Subcutaneous abdominal adipose tissue (tissue), 5 donors: ENCODE data around the gene NMT1.

Experiments
- H3K27ac ChIP-seq: one replicate; pipeline ENCODE4 v1.7.0; 2013; ENCODE audit warnings: low read depth, mild to moderate bottlenecking, inconsistent platforms, low read length, moderate library complexity
- H3K27me3 ChIP-seq, 5 donors: one replicate each; pipeline ENCODE4 v1.7.0; 2013; ENCODE audit warnings: low read length in 5 of 5, inconsistent platforms in 1 of 5; ENCODE audit not compliant: control insufficient read depth in 5 of 5, insufficient read depth in 4 of 5
- H3K36me3 ChIP-seq, 5 donors: one replicate each; pipeline ENCODE4 v1.7.0; 2013; ENCODE audit warnings: low read length in 5 of 5; ENCODE audit not compliant: control insufficient read depth in 5 of 5, insufficient read depth in 5 of 5
- H3K4me1 ChIP-seq, 5 donors: one replicate each; pipeline ENCODE4 v1.7.0; 2013; ENCODE audit warnings: low read length in 5 of 5, mild to moderate bottlenecking in 3 of 5, moderate library complexity in 1 of 5; ENCODE audit not compliant: control insufficient read depth in 5 of 5, insufficient read depth in 5 of 5
- H3K4me3 ChIP-seq, 5 donors: one replicate each; pipeline ENCODE4 v1.7.0; 2013; ENCODE audit warnings: low read length in 5 of 5, low read depth in 1 of 5
- H3K9ac ChIP-seq, 5 donors: one replicate each; pipeline ENCODE4 v1.7.0; 2013; ENCODE audit warnings: low read length in 5 of 5, mild to moderate bottlenecking in 4 of 5, moderate library complexity in 3 of 5
- H3K9me3 ChIP-seq, 5 donors: one replicate each; pipeline ENCODE4 v1.7.0; 2013; ENCODE audit warnings: low read length in 5 of 5; ENCODE audit not compliant: control insufficient read depth in 5 of 5
- donor health status: healthy.
- donor health status: healthy.
- donor health status: healthy.
- donor health status: healthy.
- donor health status: healthy.

NMT1 gene

DNA sequence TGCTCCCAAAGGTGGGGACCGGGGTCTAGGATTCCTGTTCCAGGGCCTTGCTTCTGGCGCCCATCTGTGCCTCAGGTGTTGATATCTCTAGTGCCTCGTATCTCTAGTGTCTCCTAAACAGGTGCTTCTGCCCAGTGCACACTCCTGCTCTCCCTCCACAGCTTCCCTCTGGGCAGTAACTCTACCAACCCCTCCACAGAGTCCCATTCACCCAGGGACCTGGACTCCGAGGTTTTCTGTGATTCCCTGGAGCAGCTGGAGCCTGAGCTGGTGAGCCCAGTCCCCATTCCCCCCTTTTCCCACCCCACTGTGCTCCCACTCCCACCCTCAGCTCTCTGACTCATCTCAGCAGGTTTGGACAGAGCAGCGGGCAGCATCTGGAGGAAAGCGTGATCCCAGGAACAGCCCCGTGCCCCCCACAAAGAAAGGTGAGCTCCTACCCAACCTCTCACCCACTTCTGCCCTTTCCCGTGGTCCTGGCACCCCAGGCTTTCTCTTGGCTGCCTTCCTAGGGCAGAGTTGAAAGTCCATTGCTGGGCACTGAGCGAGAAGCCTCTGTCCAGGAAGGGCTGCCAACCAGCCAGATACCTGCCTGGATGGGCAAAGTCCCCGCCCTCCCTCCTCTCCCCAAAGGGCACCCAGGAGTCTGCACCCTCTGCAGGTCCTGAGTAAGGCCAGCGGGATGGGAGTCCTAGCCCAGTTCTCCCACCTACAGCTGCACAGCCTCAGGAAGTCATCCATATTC, 76.6 kb downstream of the NMT1 start:
- no peaks in the 10 kb centered on the region for H3K27me3 ChIP-seq
- no peak overlapping the region for H3K27ac ChIP-seq
- H3K9me3 ChIP-seq, result no peaks in the 10 kb centered on the region
- peaks cover 5 to 38% (median 34%) of the 10 kb centered on the region in 5 donors for H3K4me1 ChIP-seq
- H3K4me3 ChIP-seq, result no peak overlapping the region
- peaks cover 0 to 8% (median 0%) of the 10 kb centered on the region in 5 donors for H3K36me3 ChIP-seq
- peak overlapping the region in 2 of 5 donors; percentile 2 to 4 for H3K9ac ChIP-seq

DNA sequence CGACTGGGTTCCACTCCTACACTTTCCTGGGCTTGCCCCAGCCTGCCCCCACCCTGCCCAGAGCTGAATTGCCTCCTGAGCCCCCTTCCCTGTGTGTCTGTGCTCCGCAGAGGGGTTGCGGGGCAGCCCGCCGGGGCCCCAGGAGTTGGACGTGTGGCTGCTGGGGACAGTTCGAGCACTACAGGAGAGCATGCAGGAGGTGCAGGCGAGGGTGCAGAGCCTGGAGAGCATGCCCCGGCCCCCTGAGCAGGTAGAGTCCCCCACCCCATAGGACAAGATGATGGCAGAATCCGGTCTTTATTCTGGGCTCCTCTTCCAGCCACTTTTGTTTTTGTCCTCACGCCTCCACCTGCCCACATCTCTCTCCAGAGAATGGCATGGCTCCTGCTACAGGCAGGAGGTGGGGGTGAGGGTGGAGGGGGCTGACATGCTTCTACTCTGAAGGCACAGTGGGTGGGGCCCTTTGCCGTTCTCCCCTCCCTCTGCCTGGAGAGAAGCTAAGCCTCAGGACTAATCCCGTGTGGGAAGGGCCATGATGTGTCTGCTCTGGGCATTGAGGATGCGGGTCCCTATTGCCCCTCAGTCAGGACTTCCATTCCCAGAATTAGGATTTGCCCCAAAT, 77.9 kb downstream of the NMT1 start:
- Histone ChIP-seq H3K27me3 (no peaks in the 10 kb centered on the region), H3K4me3 (no peak overlapping the region), H3K9me3 (no peaks in the 10 kb centered on the region), H3K9ac (no peak overlapping the region), H3K4me1 (peaks cover 7 to 41% (median 39%) of the 10 kb centered on the region in 5 donors), H3K36me3 (peaks cover 0 to 8% (median 0%) of the 10 kb centered on the region in 5 donors), H3K27ac (no peak overlapping the region)

DNA sequence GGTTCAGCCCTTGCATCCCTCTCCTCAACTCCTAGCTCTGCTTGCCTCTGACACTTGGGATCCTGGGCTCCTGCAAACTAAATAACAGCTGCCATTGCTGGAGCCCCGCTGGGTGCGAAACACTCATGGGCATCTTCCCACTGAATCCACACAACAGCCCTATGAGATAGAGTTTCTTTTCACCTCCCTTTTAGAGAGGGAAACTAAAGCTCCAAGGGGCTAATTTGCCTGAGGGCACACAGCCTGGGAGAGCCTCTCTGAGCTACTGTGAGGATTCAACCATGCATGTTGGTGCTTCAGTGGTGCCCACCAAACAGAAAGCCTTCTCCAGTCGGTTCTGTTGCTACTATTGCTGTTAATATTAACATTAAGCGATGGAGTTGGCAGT, 78.4 kb downstream of the NMT1 start:
- H3K9ac ChIP-seq, result no peak overlapping the region
- no peaks in the 10 kb centered on the region for H3K27me3 ChIP-seq
- H3K36me3 ChIP-seq, result peaks cover 0 to 8% (median 0%) of the 10 kb centered on the region in 5 donors
- H3K4me1 ChIP-seq, result peaks cover 7 to 45% (median 43%) of the 10 kb centered on the region in 5 donors
- H3K9me3 ChIP-seq, result no peaks in the 10 kb centered on the region
- H3K4me3 ChIP-seq, result no peak overlapping the region
- no peak overlapping the region for H3K27ac ChIP-seq

DNA sequence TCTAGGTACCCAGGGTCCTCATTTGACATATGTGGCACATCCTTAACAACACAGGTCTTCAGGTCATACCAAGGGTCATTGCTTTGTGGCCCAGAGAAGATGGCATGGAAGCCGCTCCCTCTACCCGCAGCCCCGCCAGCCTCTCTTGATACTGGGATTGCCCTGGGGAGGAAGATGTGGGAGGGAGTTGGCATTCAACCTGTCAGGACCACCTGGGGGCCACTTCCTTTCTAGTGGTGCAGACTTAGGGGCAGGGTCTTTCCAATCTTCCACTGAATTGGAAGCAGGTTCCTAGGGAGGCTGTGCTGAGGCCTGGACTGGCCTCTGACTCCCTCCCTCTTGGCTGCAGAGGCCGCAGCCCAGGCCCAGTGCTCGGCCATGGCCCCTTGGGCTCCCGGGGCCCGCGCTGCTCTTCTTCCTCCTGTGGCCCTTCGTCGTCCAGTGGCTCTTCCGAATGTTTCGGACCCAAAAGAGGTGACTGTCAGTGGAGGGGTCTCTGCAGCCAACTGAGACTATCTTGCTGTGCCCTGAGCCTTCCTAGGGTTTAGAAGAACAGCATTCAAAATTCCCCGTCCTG, 82.1 kb downstream of the NMT1 start:
- peak overlapping the region in 4 of 5 donors; percentile 56 to 86 (median 76) for H3K9ac ChIP-seq
- peak overlapping the region; percentile 97 for H3K27ac ChIP-seq
- peaks cover 0 to 2% (median 0%) of the 10 kb centered on the region in 5 donors for H3K27me3 ChIP-seq
- no peaks in the 10 kb centered on the region for H3K9me3 ChIP-seq
- peaks cover 8 to 44% (median 42%) of the 10 kb centered on the region in 5 donors for H3K4me1 ChIP-seq
- peaks cover 0 to 8% (median 0%) of the 10 kb centered on the region in 5 donors for H3K36me3 ChIP-seq
- peak overlapping the region in 3 of 5 donors; percentile 57 to 61 (median 59) for H3K4me3 ChIP-seq

DNA sequence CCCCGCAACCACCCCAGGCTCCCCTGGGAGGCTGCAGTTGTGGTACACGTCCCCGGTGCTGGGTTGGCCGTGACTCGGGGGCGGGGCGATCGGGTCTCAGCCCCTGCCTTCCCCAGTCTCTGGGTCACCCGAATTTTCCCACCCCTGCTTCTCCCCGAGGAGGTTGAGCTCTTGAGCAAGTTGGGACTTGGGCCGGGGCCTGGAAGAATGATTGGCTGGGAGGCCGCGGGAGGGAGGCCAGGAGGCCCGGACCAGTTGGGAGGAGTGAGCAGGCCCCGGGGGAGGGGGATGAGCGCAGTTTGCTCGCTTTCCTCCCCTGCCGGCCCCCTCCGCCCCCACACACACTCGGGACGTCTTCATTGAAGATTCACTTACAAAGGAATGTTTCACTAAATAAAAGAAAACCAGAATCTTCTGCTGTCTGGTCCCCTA, 82.7 kb downstream of the NMT1 start:
- Histone ChIP-seq H3K27me3 (peaks cover 0 to 3% (median 0%) of the 10 kb centered on the region in 5 donors), H3K4me1 (peaks cover 12 to 48% (median 43%) of the 10 kb centered on the region in 5 donors), H3K4me3 (peak overlapping the region; percentile 44 to 61 (median 57)), H3K27ac (peak overlapping the region; percentile 97), H3K9me3 (no peaks in the 10 kb centered on the region), H3K9ac (peak overlapping the region; percentile 56 to 86 (median 74)), H3K36me3 (peaks cover 0 to 8% (median 0%) of the 10 kb centered on the region in 5 donors)

DNA sequence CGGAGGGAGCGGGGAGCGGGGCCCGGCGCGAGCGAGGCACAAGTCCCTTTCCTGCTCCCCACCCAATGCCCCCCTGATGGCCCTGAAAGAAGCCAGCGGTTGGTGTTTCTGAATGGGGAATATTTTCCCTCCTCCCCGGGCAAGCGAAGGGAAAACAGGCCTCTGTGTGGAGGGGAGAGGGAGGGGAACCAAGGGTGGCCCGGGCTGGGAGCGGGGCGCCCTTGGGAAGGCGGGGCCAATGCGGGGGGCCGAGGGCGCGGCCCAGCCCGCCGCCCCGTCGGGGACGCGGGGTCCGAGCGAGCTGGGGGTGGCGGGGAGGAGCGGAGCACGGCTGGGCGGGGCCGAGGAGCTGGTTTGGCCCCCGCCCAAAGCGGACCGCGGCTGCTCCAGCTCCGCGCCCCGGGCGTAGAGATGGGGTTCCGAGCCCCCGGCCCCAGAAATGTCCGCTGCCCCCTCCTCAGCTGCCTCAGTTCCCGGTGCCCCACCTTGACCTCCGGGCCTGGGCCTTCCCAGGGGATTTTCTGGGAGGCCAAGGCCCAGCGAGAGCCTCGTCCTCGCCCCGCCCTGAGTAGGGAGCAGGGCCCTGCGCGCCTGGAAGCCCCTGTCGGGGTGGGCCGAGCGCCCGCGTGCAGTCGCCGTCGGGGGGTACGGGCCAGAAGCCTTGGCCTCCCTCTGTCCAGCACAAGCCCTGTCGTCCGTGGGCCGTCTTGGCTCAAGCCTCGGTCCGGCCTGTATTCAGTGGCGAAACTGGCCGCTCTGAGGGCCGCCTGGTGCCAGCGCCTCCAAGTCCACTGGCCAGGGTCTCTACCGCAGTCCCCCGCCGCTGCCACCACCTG, 83.3 kb downstream of the NMT1 start:
- peak overlapping the region; percentile 97 for H3K27ac ChIP-seq
- peaks cover 12 to 55% (median 49%) of the 10 kb centered on the region in 5 donors for H3K4me1 ChIP-seq
- no peaks in the 10 kb centered on the region for H3K9me3 ChIP-seq
- H3K4me3 ChIP-seq, result peak overlapping the region; percentile 44 to 61 (median 57)
- peaks cover 0 to 3% (median 0%) of the 10 kb centered on the region in 5 donors for H3K27me3 ChIP-seq
- peaks cover 0 to 6% (median 0%) of the 10 kb centered on the region in 5 donors for H3K36me3 ChIP-seq
- H3K9ac ChIP-seq, result peak overlapping the region in 4 of 5 donors; percentile 68 to 86 (median 79)

DNA sequence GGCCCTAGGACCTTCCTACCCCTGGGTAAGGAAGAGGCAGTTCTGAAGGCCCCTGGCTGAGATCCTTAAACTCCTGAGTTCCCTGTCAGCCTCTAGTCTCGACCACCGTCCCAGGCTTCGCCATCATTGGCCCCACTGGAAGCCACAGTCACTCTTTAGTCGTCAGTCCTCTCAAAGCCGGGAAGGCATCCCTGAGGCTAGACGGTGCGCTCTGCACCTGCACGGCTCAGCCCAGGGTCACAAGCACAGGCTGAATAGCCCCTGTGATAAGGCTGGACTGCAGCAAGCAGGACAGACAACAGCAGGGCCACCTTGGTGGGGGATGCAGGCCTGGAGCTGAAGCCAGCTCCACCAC, 83.9 kb downstream of the NMT1 start:
- H3K27me3 ChIP-seq, result peaks cover 0 to 3% (median 0%) of the 10 kb centered on the region in 5 donors
- peak overlapping the region in 4 of 5 donors; percentile 56 to 61 (median 58) for H3K4me3 ChIP-seq
- H3K9ac ChIP-seq, result peak overlapping the region in 3 of 5 donors; percentile 61 to 86 (median 80)
- no peaks in the 10 kb centered on the region for H3K9me3 ChIP-seq
- H3K36me3 ChIP-seq, result peaks cover 0 to under 1% (median 0%) of the 10 kb centered on the region in 5 donors
- H3K4me1 ChIP-seq, result peaks cover 12 to 60% (median 52%) of the 10 kb centered on the region in 5 donors
- H3K27ac ChIP-seq, result peak overlapping the region; percentile 97

DNA sequence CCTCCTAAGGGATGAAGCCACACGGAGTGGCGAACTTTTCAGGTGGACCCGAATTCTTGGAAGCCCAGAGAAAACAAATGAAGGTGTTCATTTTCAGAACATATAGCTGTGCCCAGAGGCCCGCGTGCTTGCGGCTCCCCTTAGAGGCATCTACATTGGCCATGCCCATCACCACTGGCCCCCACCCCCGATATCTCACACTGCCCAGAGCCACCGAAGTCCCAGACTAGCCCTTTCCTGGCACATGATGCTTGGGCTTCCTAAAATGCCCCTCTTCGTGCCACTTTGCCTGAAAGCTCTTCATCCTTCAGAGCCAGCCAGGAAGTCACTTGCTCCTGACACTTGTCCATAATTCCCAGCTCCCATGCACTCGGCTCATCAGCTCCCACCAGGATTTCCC, 85.0 kb downstream of the NMT1 start:
- Histone ChIP-seq H3K27me3 (peaks cover 0 to 3% (median 0%) of the 10 kb centered on the region in 5 donors), H3K9ac (peak overlapping the region in 1 of 5 donors; percentile 79), H3K4me1 (peaks cover 15 to 71% (median 63%) of the 10 kb centered on the region in 5 donors), H3K27ac (peak overlapping the region; percentile 100), H3K9me3 (no peaks in the 10 kb centered on the region), H3K4me3 (peak overlapping the region in 3 of 5 donors; percentile 11 to 82 (median 73)), H3K36me3 (no peaks in the 10 kb centered on the region)

DNA sequence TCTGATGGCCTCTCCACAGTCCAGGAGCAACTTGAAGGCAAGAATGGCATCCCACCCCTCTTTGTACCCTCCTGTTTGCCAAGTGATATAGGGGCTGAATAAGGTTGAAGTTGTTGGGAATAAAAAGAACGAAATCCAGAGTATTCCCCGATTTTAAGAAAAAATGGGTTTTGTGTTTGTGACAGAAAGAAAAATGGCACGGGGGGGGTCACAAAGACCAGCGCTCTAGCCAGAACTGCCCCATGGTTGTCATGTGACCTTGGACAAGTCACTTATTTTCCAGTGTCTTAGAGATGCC, 85.4 kb downstream of the NMT1 start:
- peaks cover 19 to 75% (median 67%) of the 10 kb centered on the region in 5 donors for H3K4me1 ChIP-seq
- H3K27me3 ChIP-seq, result peaks cover 0 to 3% (median 0%) of the 10 kb centered on the region in 5 donors
- peak overlapping the region; percentile 67 to 91 (median 74) for H3K4me3 ChIP-seq
- H3K9ac ChIP-seq, result peak overlapping the region in 4 of 5 donors; percentile 68 to 79 (median 72)
- peak overlapping the region; percentile 100 for H3K27ac ChIP-seq
- no peaks in the 10 kb centered on the region for H3K9me3 ChIP-seq
- H3K36me3 ChIP-seq, result no peaks in the 10 kb centered on the region
